ENCODE results near the gene RHBG. TPM values are rescaled to one million over a fixed set of nuclear protein-coding genes. Genes with fewer than 3 reads are reported as not detected.

Gene RHBG
- total RNA-seq (2022; extraction: Qiagen RNA extraction) = not detected in 5 replicates

DNA sequence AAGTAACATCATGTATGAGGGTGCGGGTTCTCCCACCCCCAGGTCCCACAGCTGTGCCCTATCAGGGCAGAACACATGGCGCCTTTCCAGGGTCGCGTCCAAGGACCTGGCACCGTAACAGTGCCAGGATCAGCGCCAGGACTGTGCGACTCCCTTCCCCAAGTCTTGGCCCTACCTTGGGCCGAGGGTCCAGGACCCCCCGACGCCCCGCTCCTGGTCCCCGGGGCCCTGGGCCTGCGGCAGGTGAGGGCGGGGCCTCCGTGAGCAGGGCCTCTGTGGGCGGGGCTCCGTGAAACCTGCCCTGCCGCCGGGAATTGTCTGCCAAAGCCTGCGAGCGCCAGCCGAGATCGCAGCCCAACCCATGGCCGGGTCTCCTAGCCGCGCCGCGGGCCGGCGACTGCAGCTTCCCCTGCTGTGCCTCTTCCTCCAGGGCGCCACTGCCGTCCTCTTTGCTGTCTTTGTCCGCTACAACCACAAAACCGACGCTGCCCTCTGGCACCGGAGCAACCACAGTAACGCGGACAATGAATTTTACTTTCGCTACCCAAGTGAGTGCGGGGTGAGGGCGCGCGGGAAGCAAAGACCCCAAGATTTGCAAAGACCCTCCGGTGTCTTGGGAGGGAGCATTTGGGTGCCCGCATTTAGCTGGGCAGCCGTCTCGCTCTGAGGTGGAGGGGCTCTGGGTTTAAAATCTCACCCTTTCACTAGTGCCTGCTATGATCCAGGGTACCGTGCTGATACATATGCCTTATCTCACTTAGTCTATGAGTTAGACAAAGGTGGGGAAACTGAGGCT lies at the start of gene RHBG:
Gene RHBG (plus strand): TSS at position 323 of the 796 bp plus-strand sequence. CDS start 39 bp downstream, at position 362.

GRCh38 chr1:156338180-156338976 lies 30.6 kb upstream of the RHBG start, which contains the start of the genes CCT3 and TSACC:
CCT3 (minus strand) TSS chr1:156338292; CDS start chr1:156338184, 108 bp downstream.
TSACC (plus strand) TSS chr1:156338526; CDS start chr1:156339758, 1,232 bp downstream.

Other genes starting within 250 kb of the RHBG start
- gene SEMA4A, start 215.6 kb upstream of the RHBG start, total RNA-seq (2022; extraction: Qiagen RNA extraction) = 0.20 to 0.46 TPM (median 0.42 TPM) in 5 replicates
- gene SLC25A44, start 175.1 kb upstream of the RHBG start, total RNA-seq (2022; extraction: Qiagen RNA extraction) = 24.3 to 27.6 TPM (median 26.9 TPM) in 5 replicates
- gene PMF1, start 156.2 kb upstream of the RHBG start, total RNA-seq (2022; extraction: Qiagen RNA extraction) = 53.2 to 62.7 TPM (median 60.1 TPM) in 5 replicates
- 0.34 to 0.75 TPM (median 0.52 TPM) in 4 of 5 replicates, not detected in the other for gene BGLAP, start 127.0 kb upstream of the RHBG start, total RNA-seq (2022; extraction: Qiagen RNA extraction)
- gene PAQR6, start 121.2 kb upstream of the RHBG start, total RNA-seq (2022; extraction: Qiagen RNA extraction) = 2.0 to 4.9 TPM (median 4.5 TPM) in 5 replicates
- 39.5 to 49.8 TPM (median 48.2 TPM) in 5 replicates for gene SMG5, start 86.4 kb upstream of the RHBG start, total RNA-seq (2022; extraction: Qiagen RNA extraction)
- gene TMEM79, start 84.9 kb upstream of the RHBG start, total RNA-seq (2022; extraction: Qiagen RNA extraction) = 6.8 to 10.2 TPM (median 8.9 TPM) in 5 replicates
- 33.5 to 52.1 TPM (median 46.7 TPM) in 5 replicates for gene GLMP, start 73.5 kb upstream of the RHBG start, total RNA-seq (2022; extraction: Qiagen RNA extraction)
- gene VHLL, start 69.9 kb upstream of the RHBG start, total RNA-seq (2022; extraction: Qiagen RNA extraction) = not detected in 5 replicates
- gene CCT3, start 30.9 kb upstream of the RHBG start, total RNA-seq (2022; extraction: Qiagen RNA extraction) = 392 to 439 TPM (median 400 TPM) in 5 replicates
- 1.8 to 4.1 TPM (median 2.1 TPM) in 5 replicates for gene TSACC, start 30.7 kb upstream of the RHBG start, total RNA-seq (2022; extraction: Qiagen RNA extraction)
- gene MEF2D, start 131.6 kb downstream of the RHBG start, total RNA-seq (2022; extraction: Qiagen RNA extraction) = 20.9 to 35.5 TPM (median 30.3 TPM) in 5 replicates
- 12.2 to 20.9 TPM (median 18.6 TPM) in 5 replicates for gene IQGAP3, start 203.4 kb downstream of the RHBG start, total RNA-seq (2022; extraction: Qiagen RNA extraction)
- not detected in 5 replicates for gene TTC24, start 210.5 kb downstream of the RHBG start, total RNA-seq (2022; extraction: Qiagen RNA extraction)
- 133 to 172 TPM (median 169 TPM) in 5 replicates for gene NAXE, start 222.6 kb downstream of the RHBG start, total RNA-seq (2022; extraction: Qiagen RNA extraction)
- 62.7 to 97.9 TPM (median 67.4 TPM) in 5 replicates for gene GPATCH4, start 232.3 kb downstream of the RHBG start, total RNA-seq (2022; extraction: Qiagen RNA extraction)